Mesenchymal stem cell (in vitro differentiated cells and primary cell): Measurements from ENCODE around the gene DRAXIN.

Source experiments
- DNase-seq: peaks from one replicate; pipeline ENCODE4 v3.0.0-alpha.2; 2013
- H2AFZ ChIP-seq: one replicate; pipeline ENCODE4 v1.6.1; 2013; ENCODE audit warnings: low read depth, mild to moderate bottlenecking, control low read depth, inconsistent platforms, low read length, moderate library complexity
- H2AK5ac ChIP-seq: 2 replicates; pipeline ENCODE4 v1.6.1; 2013; ENCODE audit warnings: low read length, moderate library complexity, mild to moderate bottlenecking, inconsistent platforms; ENCODE audit not compliant: severe bottlenecking
- H2BK120ac ChIP-seq: one replicate; pipeline ENCODE4 v1.6.1; 2013; ENCODE audit warnings: low read depth, mild to moderate bottlenecking, inconsistent platforms, low read length, moderate library complexity
- H2BK12ac ChIP-seq, 2 experiments: one replicate each; pipeline ENCODE4 v1.6.1; 2013; ENCODE audit warnings: inconsistent platforms in 2 of 2, low read length in 2 of 2, mild to moderate bottlenecking in 2 of 2, moderate library complexity in 2 of 2, control low read depth in 1 of 2
- H2BK15ac ChIP-seq: one replicate; pipeline ENCODE4 v1.6.1; 2013; ENCODE audit warnings: mild to moderate bottlenecking, low read depth, inconsistent platforms; ENCODE audit not compliant: poor library complexity, severe bottlenecking
- H2BK5ac ChIP-seq: 2 replicates; pipeline ENCODE4 v1.6.1; 2013; ENCODE audit warnings: low read depth, mild to moderate bottlenecking, low read length, control low read depth, inconsistent platforms; ENCODE audit not compliant: poor library complexity, severe bottlenecking
- H3K14ac ChIP-seq, 2 experiments: one replicate each; pipeline ENCODE4 v1.6.1; 2013; ENCODE audit warnings: inconsistent platforms in 2 of 2, low read length in 2 of 2, control low read depth in 1 of 2, mild to moderate bottlenecking in 1 of 2, moderate library complexity in 1 of 2
- H3K18ac ChIP-seq, 2 experiments: one replicate each; pipeline ENCODE4 v1.6.1; 2013; ENCODE audit warnings: inconsistent platforms in 2 of 2, low read length in 2 of 2, control low read depth in 1 of 2, low read depth in 1 of 2, mild to moderate bottlenecking in 1 of 2
- H3K23ac ChIP-seq, 2 experiments: one replicate each; pipeline ENCODE4 v1.6.1; 2013; ENCODE audit warnings: inconsistent platforms in 2 of 2, low read length in 2 of 2, mild to moderate bottlenecking in 2 of 2, moderate library complexity in 2 of 2, control low read depth in 1 of 2
- H3K27ac ChIP-seq: 2 replicates; pipeline ENCODE4 v1.5.1; 2013; ENCODE audit warnings: mild to moderate bottlenecking, moderate library complexity, low read length, control low read depth, inconsistent platforms; ENCODE audit not compliant: poor library complexity, severe bottlenecking
- H3K27me3 ChIP-seq, 2 experiments: 2 replicates each; pipeline versions ENCODE4 v1.6.1 to v1.7.0; 2013; ENCODE audit warnings: low read length in 2 of 2, mild to moderate bottlenecking in 2 of 2, moderate library complexity in 2 of 2, control low read depth in 1 of 2, inconsistent platforms in 1 of 2; ENCODE audit not compliant: control insufficient read depth in 1 of 2, insufficient read depth in 1 of 2
- H3K36me3 ChIP-seq, 2 experiments: 2 replicates each; pipeline versions ENCODE4 v1.6.1 to v1.7.0; 2013; ENCODE audit warnings: low read length in 2 of 2, control low read depth in 1 of 2, inconsistent platforms in 1 of 2, low read depth in 1 of 2, mild to moderate bottlenecking in 1 of 2; ENCODE audit not compliant: insufficient read depth in 2 of 2, control insufficient read depth in 1 of 2
- H3K4ac ChIP-seq, 2 experiments: one replicate each; pipeline ENCODE4 v1.6.1; 2013; ENCODE audit warnings: inconsistent platforms in 2 of 2, low read length in 2 of 2, mild to moderate bottlenecking in 2 of 2, moderate library complexity in 2 of 2, control low read depth in 1 of 2, low read depth in 1 of 2
- H3K4me1 ChIP-seq: 2 replicates; pipeline ENCODE4 v1.6.1; 2013; ENCODE audit warnings: low read depth, low read length, control low read depth; ENCODE audit not compliant: control insufficient read depth, insufficient read depth
- H3K4me2 ChIP-seq: 2 replicates; pipeline ENCODE4 v1.6.1; 2013; ENCODE audit warnings: low read length, mild to moderate bottlenecking, inconsistent platforms; ENCODE audit not compliant: poor library complexity, severe bottlenecking
- H3K4me3 ChIP-seq, 2 experiments: 2 replicates each; pipeline versions ENCODE4 v1.5.1 to v1.7.0; 2013; ENCODE audit warnings: low read length in 2 of 2, mild to moderate bottlenecking in 2 of 2, control low read depth in 1 of 2, low read depth in 1 of 2; ENCODE audit not compliant: insufficient read depth in 1 of 2
- H3K79me1 ChIP-seq: replicated peaks from 2 replicates; pipeline ENCODE4 v1.6.1; 2013; ENCODE audit warnings: mild to moderate bottlenecking, control low read depth, low read length, inconsistent platforms; ENCODE audit not compliant: poor library complexity, severe bottlenecking
- H3K9ac ChIP-seq: 2 replicates; pipeline ENCODE4 v1.7.0; 2013; ENCODE audit warnings: mild to moderate bottlenecking, low read length, moderate library complexity
- H3K9me3 ChIP-seq: 2 replicates; pipeline ENCODE4 v1.7.0; 2013; ENCODE audit warnings: mild to moderate bottlenecking, low read length; ENCODE audit not compliant: control insufficient read depth
- H4K8ac ChIP-seq: one replicate; pipeline ENCODE4 v1.6.1; 2013; ENCODE audit warnings: inconsistent platforms, mild to moderate bottlenecking, low read length, moderate library complexity
- H4K91ac ChIP-seq: one replicate; pipeline ENCODE4 v1.6.1; 2013; ENCODE audit warnings: mild to moderate bottlenecking, low read length, inconsistent platforms
- WGBS: methylation state at CpG from one replicate; pipeline ENCODE4 v1.1.7; 2013; ENCODE audit warnings: mixed read lengths; 5-methylcytosine and 5-hydroxymethylcytosine counted together

The DRAXIN gene

DNA sequence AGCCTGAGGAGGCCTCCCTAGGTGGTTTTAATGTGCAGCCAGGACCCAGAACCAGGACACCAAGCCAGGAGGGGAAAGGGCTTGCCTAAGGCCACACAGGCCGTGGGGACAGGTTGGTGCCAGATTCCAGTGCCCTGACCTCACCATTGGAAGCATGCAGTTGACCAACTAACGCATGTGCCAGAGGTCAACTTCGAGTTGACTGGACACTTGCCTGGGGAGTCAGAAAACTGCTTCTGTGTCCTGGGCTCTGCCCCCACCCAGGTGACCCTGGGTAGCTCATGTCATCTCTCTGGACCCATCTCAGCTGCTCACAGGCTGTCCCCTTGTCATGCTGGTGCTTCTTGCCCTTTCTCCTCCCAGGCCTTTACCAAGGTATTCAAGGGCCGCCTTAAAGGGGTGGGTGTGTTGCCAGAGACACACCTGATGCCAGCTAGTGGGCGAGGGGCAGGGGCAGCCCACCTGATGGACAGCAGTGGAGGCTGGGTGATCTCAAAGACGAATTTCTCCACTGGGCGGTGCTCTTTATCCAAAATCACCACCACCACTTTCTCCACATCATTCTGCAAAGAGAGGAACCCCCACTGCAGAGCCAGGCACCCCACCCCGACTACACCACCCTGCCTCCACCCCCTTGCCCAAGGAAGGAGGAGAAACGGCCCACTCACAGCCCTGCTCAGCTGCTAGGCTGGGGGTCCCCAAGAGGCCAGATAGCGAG lies 15.0 kb upstream of the DRAXIN start:
- H3K79me1 ChIP-seq: peaks cover 22% of the 10 kb centered on the region

DNA sequence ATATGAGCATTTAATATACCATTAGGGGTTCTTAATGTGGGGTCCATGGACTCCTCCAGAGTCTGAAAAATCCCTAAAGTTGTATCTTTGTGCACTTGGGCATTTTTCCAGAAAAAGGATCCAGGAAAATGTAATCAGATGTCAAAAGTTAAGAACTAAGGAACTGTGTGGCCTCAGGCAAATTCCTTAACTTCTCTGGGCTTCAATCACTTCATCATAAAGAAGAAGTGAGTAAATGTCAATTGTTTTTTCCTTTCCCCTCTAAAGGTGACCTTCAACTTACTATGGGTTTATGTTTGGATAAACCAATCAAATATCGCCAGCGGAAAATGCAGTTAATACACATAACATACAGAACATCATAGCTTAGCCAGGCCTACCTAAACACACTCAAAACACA lies 13.1 kb upstream of the DRAXIN start:
- DNase-seq: no peak
- Histone ChIP-seq H4K91ac (no peak overlapping the region), H3K4ac (no peak overlapping the region), H3K9ac (no peak overlapping the region), H2BK12ac (no peak overlapping the region), H3K4me3 (no peak overlapping the region), H2AFZ (no peak overlapping the region), H2BK120ac (no peak overlapping the region), H3K18ac (no peak overlapping the region), H2BK5ac (no peak overlapping the region), H4K8ac (no peak overlapping the region), H3K36me3 (peaks cover 33 to 38% of the 10 kb centered on the region in 2 experiments), H3K4me2 (no peak overlapping the region), H3K23ac (no peak overlapping the region), H3K14ac (no peak overlapping the region), H3K9me3 (no peaks in the 10 kb centered on the region), H3K79me1 (peaks cover 22% of the 10 kb centered on the region), H3K27ac (no peak overlapping the region), H3K27me3 (peaks cover 0 to 7% of the 10 kb centered on the region in 2 experiments), H2AK5ac (no peak overlapping the region), H3K4me1 (peaks cover 14% of the 10 kb centered on the region), H2BK15ac (no peak overlapping the region)
- 100% methylated on average over 2 of the region's 2 CpGs for WGBS

More for the DNA sequence above, 15.0 kb upstream of the DRAXIN start:
- H3K4me1 ChIP-seq: peaks cover 6% of the 10 kb centered on the region
- no peak overlapping the region for H2BK120ac ChIP-seq
- H3K4me2 ChIP-seq: no peak overlapping the region
- no peak overlapping the region for H4K91ac ChIP-seq
- no peak overlapping the region for H4K8ac ChIP-seq
- peaks cover 35 to 56% of the 10 kb centered on the region in 2 experiments for H3K36me3 ChIP-seq
- H3K9me3 ChIP-seq: no peaks in the 10 kb centered on the region
- H3K23ac ChIP-seq: no peak overlapping the region
- no peak overlapping the region for H3K4me3 ChIP-seq
- no peak overlapping the region for H2BK12ac ChIP-seq
- WGBS: 94% methylated on average over 9 of the region's 10 CpGs
- no peak overlapping the region for H2AK5ac ChIP-seq
- no peak for DNase-seq
- H3K4ac ChIP-seq: no peak overlapping the region
- H2BK5ac ChIP-seq: no peak overlapping the region
- no peak overlapping the region for H3K9ac ChIP-seq
- no peak overlapping the region for H2AFZ ChIP-seq
- no peak overlapping the region for H3K27ac ChIP-seq
- no peak overlapping the region for H3K14ac ChIP-seq
- H3K18ac ChIP-seq: no peak overlapping the region
- no peaks in the 10 kb centered on the region for H3K27me3 ChIP-seq
- H2BK15ac ChIP-seq: no peak overlapping the region

DNA sequence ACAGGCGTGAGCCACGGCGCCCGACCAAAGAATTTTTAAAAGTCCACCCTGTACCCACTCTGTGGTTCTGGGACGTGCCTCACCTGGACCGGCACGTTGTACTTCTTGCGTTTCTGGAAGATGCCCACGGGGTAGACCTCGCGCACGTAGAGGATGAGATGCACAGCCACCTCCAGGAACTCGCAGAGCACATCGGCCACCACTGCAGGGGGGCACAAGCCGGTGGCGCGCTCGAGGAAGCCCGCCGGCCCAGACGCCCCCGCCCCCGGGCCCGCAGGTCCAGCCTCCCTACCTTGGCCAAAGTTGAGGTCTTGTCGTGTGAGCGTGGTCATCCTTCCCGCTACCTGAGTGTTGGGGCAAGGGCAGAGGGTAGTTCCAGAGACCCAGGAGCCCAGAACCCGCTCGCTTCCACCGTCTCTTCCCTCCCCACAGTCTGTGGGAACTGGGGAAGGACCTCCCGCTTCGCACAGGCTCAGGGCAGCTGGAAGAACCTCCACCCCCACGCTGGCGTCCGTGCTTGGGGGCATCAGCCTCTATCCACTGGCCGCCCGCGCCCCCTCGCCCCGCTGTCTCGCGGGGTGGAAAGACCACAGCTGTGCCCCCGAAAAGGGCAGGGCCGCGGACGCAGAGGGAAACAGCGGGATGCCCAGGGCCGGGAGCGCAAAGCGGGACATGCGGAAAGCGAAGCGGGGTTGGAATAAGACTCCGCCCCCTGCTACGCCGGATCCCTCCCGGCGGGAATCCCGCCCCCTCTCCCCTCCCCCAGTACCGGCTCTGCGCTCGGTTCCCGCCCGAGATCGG lies 11.0 kb upstream of the DRAXIN start:
- peak overlapping the region; percentile 92 for H3K18ac ChIP-seq
- H3K79me1 ChIP-seq: peaks cover 18% of the 10 kb centered on the region
- peak overlapping the region; percentile 75 for H2BK15ac ChIP-seq
- no peak overlapping the region for H4K91ac ChIP-seq
- H3K14ac ChIP-seq: peak overlapping the region in 1 of 2 experiments; percentile 92
- no peak overlapping the region for H2AK5ac ChIP-seq
- peak overlapping the region; percentile 87 for H3K9ac ChIP-seq
- peak overlapping the region; percentile 57 for H4K8ac ChIP-seq
- peak overlapping the region; percentile 27 to 41 for H3K4ac ChIP-seq
- peak overlapping the region; percentile 76 for H2BK5ac ChIP-seq
- H3K27ac ChIP-seq: no peak overlapping the region
- H3K4me2 ChIP-seq: peak overlapping the region; percentile 81
- H2AFZ ChIP-seq: peak overlapping the region; percentile 82
- 12% methylated on average over 38 of the region's 65 CpGs for WGBS
- H3K4me3 ChIP-seq: peak overlapping the region; percentile 81 to 92
- no peaks in the 10 kb centered on the region for H3K9me3 ChIP-seq
- H2BK12ac ChIP-seq: peak overlapping the region; percentile 25 to 61
- peak overlapping the region; percentile 89 for H2BK120ac ChIP-seq
- peaks cover 14% of the 10 kb centered on the region for H3K4me1 ChIP-seq
- DNase-seq: peak; percentile 60
- peak overlapping the region in 1 of 2 experiments; percentile 93 for H3K23ac ChIP-seq
- H3K36me3 ChIP-seq: peaks cover 16 to 21% of the 10 kb centered on the region in 2 experiments
- peaks cover 10 to 21% of the 10 kb centered on the region in 2 experiments for H3K27me3 ChIP-seq
